ENCODE results near the gene SLIT3. TPM values are rescaled to one million over a fixed set of nuclear protein-coding genes. Genes with fewer than 3 reads are reported as not detected.

SLIT3 gene
- total RNA-seq, 1 experiment from 2014 or later = not detected

- intact Hi-C loops (cut with micrococcal nuclease; ENCODE audit: unreplicated experiment) = no loop called here
- Histone ChIP-seq H3K4me2 (no peak overlapping the region), H3F3A (ENCODE audit: insufficient read depth, low read depth) (no peaks in the 10 kb centered on the region), H3K4me3 (no peak overlapping the region), H3K79me2 (ENCODE audit: low read depth) (no peaks in the 10 kb centered on the region), H3K27ac (no peak overlapping the region), H3K9me2 (ENCODE audit: insufficient read depth) (no peaks in the 10 kb centered on the region), H3K36me3 (ENCODE audit: low read depth) (no peaks in the 10 kb centered on the region), H3K27me3 (ENCODE audit: insufficient read depth, low read depth) (peaks cover 74% of the 10 kb centered on the region), H3K9me3 (ENCODE audit: insufficient read depth, low read depth) (no peaks in the 10 kb centered on the region), H3K4me1 (replicated peaks; ENCODE audit: insufficient read depth) (no peaks in the 10 kb centered on the region), H2AFZ (no peak overlapping the region), H4K20me1 (ENCODE audit: insufficient read depth) (0 out of 2 replicates have a peak, but pooled peaks cover 3% of the 10 kb centered on the region)
- POLR2A ChIA-PET (ENCODE audit: unreplicated experiment) = interaction anchor here (0.5 kb wide), 1 partner anchor 752 kb away, joined by 3 read pairs; no protein-coding TSS in a partner anchor
- BruUV-seq (replicated peaks) = no TSS peak
- no peak for DNase-seq
- TF ChIP-seq CTCF (conservative IDR thresholded peaks at IDR 0.05) = no peak
- TF ChIP-seq EZH2 (IDR thresholded peaks at IDR 0.05; ENCODE audit: low read depth) = no peak
- CTCF ChIA-PET = no interaction called here
Measured at GRCh38 chr5:168830833-168831232, 470.1 kb downstream of the SLIT3 start.

- H2AFZ ChIP-seq = no peak overlapping the region
- no peaks in the 10 kb centered on the region for H3K9me3 ChIP-seq (ENCODE audit: insufficient read depth, low read depth)
- H3F3A ChIP-seq (ENCODE audit: insufficient read depth, low read depth) = no peaks in the 10 kb centered on the region
- no peaks in the 10 kb centered on the region for H3K4me1 ChIP-seq (replicated peaks; ENCODE audit: insufficient read depth)
- no peak for DNase-seq
- CTCF ChIA-PET = no interaction called here
- no TSS peak for BruUV-seq (replicated peaks)
- no peak for TF ChIP-seq CTCF (conservative IDR thresholded peaks at IDR 0.05)
- no peak for TF ChIP-seq EZH2 (IDR thresholded peaks at IDR 0.05; ENCODE audit: low read depth)
- 0 out of 2 replicates have a peak, but pooled peaks cover 3% of the 10 kb centered on the region for H4K20me1 ChIP-seq (ENCODE audit: insufficient read depth)
- H3K27me3 ChIP-seq (ENCODE audit: insufficient read depth, low read depth) = peaks cover 77% of the 10 kb centered on the region
- no peak overlapping the region for H3K4me3 ChIP-seq
- H3K9me2 ChIP-seq (ENCODE audit: insufficient read depth) = no peaks in the 10 kb centered on the region
- no peaks in the 10 kb centered on the region for H3K79me2 ChIP-seq (ENCODE audit: low read depth)
- no peak overlapping the region for H3K27ac ChIP-seq
- POLR2A ChIA-PET (ENCODE audit: unreplicated experiment) = no interaction called here
- H3K4me2 ChIP-seq = no peak overlapping the region
- no peaks in the 10 kb centered on the region for H3K36me3 ChIP-seq (ENCODE audit: low read depth)
- intact Hi-C loops (cut with micrococcal nuclease; ENCODE audit: unreplicated experiment) = no loop called here
Measured at GRCh38 chr5:168829922-168830417, 471.0 kb downstream of the SLIT3 start.

- H3K27me3 ChIP-seq (ENCODE audit: insufficient read depth, low read depth) = peaks cover 85% of the 10 kb centered on the region
- no peaks in the 10 kb centered on the region for H3K79me2 ChIP-seq (ENCODE audit: low read depth)
- TF ChIP-seq CTCF (conservative IDR thresholded peaks at IDR 0.05) (no peak), EZH2 (IDR thresholded peaks at IDR 0.05; ENCODE audit: low read depth) (no peak)
- intact Hi-C loops (cut with micrococcal nuclease; ENCODE audit: unreplicated experiment) = no loop called here
- H3K9me2 ChIP-seq (ENCODE audit: insufficient read depth) = no peaks in the 10 kb centered on the region
- ChIA-PET CTCF (no interaction called here), POLR2A (ENCODE audit: unreplicated experiment) (no interaction called here)
- no peak overlapping the region for H3K27ac ChIP-seq
- no peaks in the 10 kb centered on the region for H3K4me1 ChIP-seq (replicated peaks; ENCODE audit: insufficient read depth)
- H3K9me3 ChIP-seq (ENCODE audit: insufficient read depth, low read depth) = no peaks in the 10 kb centered on the region
- no peaks in the 10 kb centered on the region for H3K36me3 ChIP-seq (ENCODE audit: low read depth)
- no peaks in the 10 kb centered on the region for H3F3A ChIP-seq (ENCODE audit: insufficient read depth, low read depth)
- no peak overlapping the region for H3K4me3 ChIP-seq
- H3K4me2 ChIP-seq = no peak overlapping the region
- DNase-seq = no peak
- H4K20me1 ChIP-seq (ENCODE audit: insufficient read depth) = 0 out of 2 replicates have a peak, but pooled peaks cover 3% of the 10 kb centered on the region
- BruUV-seq (replicated peaks) = no TSS peak
- no peak overlapping the region for H2AFZ ChIP-seq
Measured at GRCh38 chr5:168829044-168829443, 471.9 kb downstream of the SLIT3 start.

Data from PC-9 (cell line).